PC-3 (cell line): ENCODE results near the gene RAB31. TPM values are rescaled to one million over a fixed set of nuclear protein-coding genes. Genes with fewer than 3 reads are reported as not detected.

Source experiments
- ATAC-seq: fragments of 200-7000 bp; cut with Tn5 transposase; 2 replicates; pipeline ENCODE4 v1.9.1; 2020; ENCODE audit warnings: mild to moderate bottlenecking, moderate library complexity
- BruUV-seq: library from RNA; stranded (reverse); fragments of 400-500 nt; replicated peaks from 2 replicates; lab custom pipeline; 2021; lab: Mats Ljungman, UMichigan
- CTCF ChIA-PET: fragments of 300-600 bp; sonication (Branson Sonifier 250); formaldehyde crosslinking; loops from one replicate; lab custom pipeline; 2022; ENCODE audit warnings: antibody characterized with exemption; lab: Charles Lee
- POLR2A ChIA-PET: fragments of 300-600 bp; sonication (Branson Sonifier 250); formaldehyde crosslinking; loops from one replicate; lab custom pipeline; 2022; ENCODE audit warnings: antibody characterized with exemption; ENCODE audit not compliant: unreplicated experiment; lab: Charles Lee
- DNase-seq: peaks from one replicate; pipeline ENCODE4 v3.0.0-alpha.2; 2015
- H2AFZ ChIP-seq: fragments of 300-600 bp; sonication (generic); 2 replicates; pipeline ENCODE4 v1.6.0; 2016; ENCODE audit warnings: antibody characterized with exemption, low read length
- H3F3A ChIP-seq: fragments of 300-600 bp; sonication (generic); one replicate; pipeline ENCODE4 v1.6.0; 2017; ENCODE audit warnings: antibody characterized with exemption, low read length, control low read depth, mild to moderate bottlenecking; ENCODE audit not compliant: unreplicated experiment
- H3K27ac ChIP-seq: fragments of 300-600 bp; sonication (generic); 2 replicates; pipeline ENCODE4 v1.5.1; 2016; ENCODE audit warnings: mild to moderate bottlenecking, low read length
- H3K27me3 ChIP-seq: fragments of 300-600 bp; sonication (generic); 2 replicates; pipeline ENCODE4 v1.6.1; 2016; ENCODE audit warnings: low read length, mixed read lengths
- H3K36me3 ChIP-seq: fragments of 300-600 bp; sonication (generic); 2 replicates; pipeline ENCODE4 v1.6.1; 2016; ENCODE audit warnings: low read depth, mixed run types, low read length, mixed read lengths
- H3K4me1 ChIP-seq: fragments of 300-600 bp; sonication (generic); 2 replicates; pipeline ENCODE4 v1.5.1; 2016; ENCODE audit warnings: low read length; ENCODE audit not compliant: insufficient read depth
- H3K4me2 ChIP-seq: fragments of 300-600 bp; sonication (generic); 2 replicates; pipeline ENCODE4 v1.6.0; 2016; ENCODE audit warnings: low read length
- H3K4me3 ChIP-seq: fragments of 300-600 bp; sonication (generic); 2 replicates; pipeline ENCODE4 v1.5.1; 2016; ENCODE audit warnings: mild to moderate bottlenecking, low read length, mixed read lengths
- H3K79me2 ChIP-seq: fragments of 300-600 bp; sonication (generic); 2 replicates; pipeline ENCODE4 v1.6.1; 2017; ENCODE audit warnings: low read length, mixed read lengths
- H3K9ac ChIP-seq: fragments of 300-600 bp; sonication (generic); 2 replicates; pipeline ENCODE4 v1.6.0; 2016; ENCODE audit warnings: mild to moderate bottlenecking, low read length
- H3K9me2 ChIP-seq: fragments of 300-600 bp; sonication (generic); replicated peaks from 2 replicates; pipeline ENCODE4 v1.6.1; 2016; ENCODE audit warnings: mixed run types, low read length, mixed read lengths
- H3K9me3 ChIP-seq: fragments of 300-600 bp; sonication (generic); 2 replicates; pipeline ENCODE4 v1.6.1; 2016; ENCODE audit warnings: low read length, mixed read lengths
- H4K20me1 ChIP-seq: fragments of 300-600 bp; sonication (generic); 2 replicates; pipeline ENCODE4 v1.6.1; 2016; ENCODE audit warnings: low read length, mixed read lengths
- CTCF ChIP-seq: fragments of 300-600 bp; sonication (generic); conservative IDR thresholded peaks from 2 replicates; pipeline ENCODE4 v1.5.1; 2017; ENCODE audit warnings: antibody characterized with exemption, low read depth, mild to moderate bottlenecking, low read length
- EZH2 ChIP-seq: fragments of 300-600 bp; sonication (generic); IDR thresholded peaks from one replicate; pipeline ENCODE4 v1.6.1; 2017; ENCODE audit warnings: antibody characterized with exemption, mild to moderate bottlenecking, low read length; ENCODE audit not compliant: unreplicated experiment
- EZH2phosphoT487 ChIP-seq: fragments of 300-600 bp; sonication (generic); IDR thresholded peaks from 2 replicates; pipeline ENCODE4 v1.6.1; 2018; ENCODE audit warnings: mild to moderate bottlenecking, antibody characterized with exemption, low read length, borderline replicate concordance
- intact Hi-C: fragments of 100-400 bp; cut with micrococcal nuclease; formaldehyde crosslinking; loops from 2 replicates; pipeline ENCODE4 v1.9.0; 2023
- total RNA-seq: library from RNA; depleted of rRNA; stranded (reverse); fragments of >200 nt; gene quantifications from 2 replicates; pipeline ENCODE4 v1.2.3, GENCODE V29; 2014

The RAB31 gene
- total RNA-seq, 1 experiment from 2014 or later = 3.8 TPM

GRCh38 chr18:9810994-9811705 is 103.0 kb downstream of the RAB31 start:
- Histone ChIP-seq H3K27ac (no peak overlapping the region), H3K9ac (no peak overlapping the region), H3K4me2 (no peak overlapping the region), H3F3A (no peaks in the 10 kb centered on the region), H3K27me3 (no peaks in the 10 kb centered on the region), H3K79me2 (no peaks in the 10 kb centered on the region), H3K9me2 (no peaks in the 10 kb centered on the region), H3K4me1 (peaks cover 25% of the 10 kb centered on the region), H3K36me3 (no peaks in the 10 kb centered on the region), H3K4me3 (no peak overlapping the region), H3K9me3 (no peaks in the 10 kb centered on the region), H2AFZ (no peak overlapping the region), H4K20me1 (no peaks in the 10 kb centered on the region)
- ChIA-PET POLR2A (no interaction called here), CTCF (no interaction called here)
- intact Hi-C loops = loop anchor here (5.0 kb wide), 1 partner anchor 101 kb away; the partner anchor contains the start of gene VAPA
- BruUV-seq = no TSS peak
- TF ChIP-seq EZH2phosphoT487 (no peak), EZH2 (no peak), CTCF (no peak)
- DNase-seq (no peak), ATAC-seq (no peak)

GRCh38 chr18:9811978-9812377 is 103.9 kb downstream of the RAB31 start:
- no peaks in the 10 kb centered on the region for H4K20me1 ChIP-seq
- H3K9me2 ChIP-seq = no peaks in the 10 kb centered on the region
- no peak overlapping the region for H3K4me2 ChIP-seq
- H3K27ac ChIP-seq = no peak overlapping the region
- intact Hi-C loops = loop anchor here (5.0 kb wide), 1 partner anchor 100 kb away; the partner anchor contains the start of gene VAPA
- no peaks in the 10 kb centered on the region for H3F3A ChIP-seq
- POLR2A ChIA-PET = no interaction called here
- ATAC-seq (no peak), DNase-seq (no peak)
- no peaks in the 10 kb centered on the region for H3K9me3 ChIP-seq
- H3K9ac ChIP-seq = no peak overlapping the region
- no peak overlapping the region for H3K4me3 ChIP-seq
- CTCF ChIA-PET = no interaction called here
- no peak overlapping the region for H2AFZ ChIP-seq
- TF ChIP-seq EZH2phosphoT487 = no peak
- no peak for TF ChIP-seq CTCF
- TF ChIP-seq EZH2 = no peak
- no TSS peak for BruUV-seq
- no peaks in the 10 kb centered on the region for H3K27me3 ChIP-seq
- no peaks in the 10 kb centered on the region for H3K36me3 ChIP-seq
- peaks cover 25% of the 10 kb centered on the region for H3K4me1 ChIP-seq
- no peaks in the 10 kb centered on the region for H3K79me2 ChIP-seq

GRCh38 chr18:9814431-9814830 is 106.3 kb downstream of the RAB31 start:
- peaks cover 14% of the 10 kb centered on the region for H3K4me1 ChIP-seq
- H3K79me2 ChIP-seq = no peaks in the 10 kb centered on the region
- intact Hi-C loops = loop anchor here (1.0 to 5.0 kb wide), 3 partner anchors 11 to 98 kb away; partner anchors contain the start of gene VAPA
- H2AFZ ChIP-seq = no peak overlapping the region
- no peaks in the 10 kb centered on the region for H3F3A ChIP-seq
- TF ChIP-seq EZH2phosphoT487 (no peak), EZH2 (no peak), CTCF (no peak)
- H4K20me1 ChIP-seq = no peaks in the 10 kb centered on the region
- H3K27me3 ChIP-seq = no peaks in the 10 kb centered on the region
- CTCF ChIA-PET = no interaction called here
- peak; percentile 99 for ATAC-seq
- H3K36me3 ChIP-seq = no peaks in the 10 kb centered on the region
- H3K9ac ChIP-seq = 0 out of 2 replicates have a peak overlapping the region, but pooled peaks have one; percentile 3
- no peaks in the 10 kb centered on the region for H3K9me3 ChIP-seq
- H3K4me2 ChIP-seq = peak overlapping the region; percentile 47
- BruUV-seq = no TSS peak
- peak; percentile 91 for DNase-seq
- H3K4me3 ChIP-seq = no peak overlapping the region
- POLR2A ChIA-PET = no interaction called here
- H3K9me2 ChIP-seq = no peaks in the 10 kb centered on the region
- peak overlapping the region; percentile 53 for H3K27ac ChIP-seq
